Keratinocyte (primary cell): ENCODE results near the gene POU2F2. TPM values are rescaled to one million over a fixed set of nuclear protein-coding genes. Genes with fewer than 3 reads are reported as not detected.
A peak's percentile ranks its signal among the peaks of the same experiment; 100 is the strongest.

Source experiments
- DNase-seq: peaks from one replicate; pipeline ENCODE4 v3.0.0-alpha.2; 2011; ENCODE audit warnings: low read depth, missing footprints, low spot score
- FAIRE-seq: peaks from 2 replicates; lab custom pipeline; 2011; peaks lifted over from hg19 to GRCh38; lab: Jason Lieb, UNC
- H2AFZ ChIP-seq: 2 replicates; pipeline ENCODE4 v1.6.0; 2012; ENCODE audit warnings: low read length, control low read depth, inconsistent platforms; ENCODE audit not compliant: control insufficient read depth
- H3K27ac ChIP-seq: 2 replicates; pipeline ENCODE4 v1.5.1; 2011; ENCODE audit warnings: low read length; ENCODE audit not compliant: control insufficient read depth, insufficient read depth
- H3K27me3 ChIP-seq: 3 replicates; pipeline ENCODE4 v1.6.0; 2011; ENCODE audit warnings: low read length; ENCODE audit not compliant: control insufficient read depth, insufficient read depth; ENCODE audit errors: extremely low read depth
- H3K36me3 ChIP-seq, 2 experiments: 2 replicates in 1 of 2; 3 replicates in 1 of 2; pipeline ENCODE4 v1.5.1; 2011; ENCODE audit warnings: low read length in 2 of 2, mild to moderate bottlenecking in 1 of 2; ENCODE audit not compliant: control insufficient read depth in 2 of 2, insufficient read depth in 2 of 2; ENCODE audit errors: extremely low read depth in 1 of 2
- H3K4me1 ChIP-seq: 3 replicates; pipeline ENCODE4 v1.5.1; 2011; ENCODE audit warnings: low read length; ENCODE audit not compliant: control insufficient read depth, insufficient read depth; ENCODE audit errors: extremely low read depth
- H3K4me2 ChIP-seq: 3 replicates; pipeline ENCODE4 v1.6.0; 2011; ENCODE audit warnings: low read depth, low read length; ENCODE audit not compliant: control insufficient read depth, insufficient read depth; ENCODE audit errors: extremely low read depth
- H3K4me3 ChIP-seq, 3 experiments: fragments of 200-600 bp in 1 of 3; sonication (generic) in 1 of 3; 2 replicates in 2 of 3; 3 replicates in 1 of 3; pipeline ENCODE4 v1.5.1; 2011 to 2016; ENCODE audit warnings: low read length in 3 of 3, mild to moderate bottlenecking in 3 of 3, control low read depth in 2 of 3, inconsistent platforms in 1 of 3, low read depth in 1 of 3, mixed read lengths in 1 of 3, mixed run types in 1 of 3, moderate library complexity in 1 of 3; ENCODE audit not compliant: control insufficient read depth in 2 of 3, insufficient read depth in 2 of 3; ENCODE audit errors: extremely low read depth in 1 of 3
- H3K79me2 ChIP-seq: 2 replicates; pipeline ENCODE4 v1.6.0; 2012; ENCODE audit warnings: low read length; ENCODE audit not compliant: control insufficient read depth, insufficient read depth
- H3K9ac ChIP-seq: 3 replicates; pipeline ENCODE4 v1.6.0; 2011; ENCODE audit warnings: low read length; ENCODE audit not compliant: control insufficient read depth, insufficient read depth; ENCODE audit errors: extremely low read depth
- H3K9me1 ChIP-seq: 3 replicates; pipeline ENCODE4 v1.6.0; 2011; ENCODE audit warnings: low read length; ENCODE audit not compliant: control insufficient read depth, insufficient read depth; ENCODE audit errors: extremely low read depth
- H3K9me3 ChIP-seq: 2 replicates; pipeline ENCODE4 v1.5.1; 2012; ENCODE audit warnings: low read depth, low read length; ENCODE audit not compliant: control insufficient read depth
- H4K20me1 ChIP-seq: 3 replicates; pipeline ENCODE4 v1.6.0; 2011; ENCODE audit warnings: low read length; ENCODE audit not compliant: control insufficient read depth, insufficient read depth; ENCODE audit errors: extremely low read depth
- CTCF ChIP-seq, 3 experiments: IDR thresholded peaks in 1 of 3; conservative IDR thresholded peaks in 1 of 3; optimal IDR thresholded peaks in 1 of 3; 2 replicates in 2 of 3; 3 replicates in 1 of 3; pipeline versions ENCODE3 to v1.5.1; 2011; ENCODE audit warnings: low read length in 3 of 3, mild to moderate bottlenecking in 3 of 3, moderate library complexity in 2 of 3, control low read depth in 1 of 3, inconsistent platforms in 1 of 3; ENCODE audit not compliant: insufficient read depth in 2 of 3; ENCODE audit errors: extremely low read depth in 1 of 3
- EZH2 ChIP-seq: IDR thresholded peaks from one replicate; pipeline ENCODE4 v1.6.1; 2012; ENCODE audit warnings: inconsistent platforms, mild to moderate bottlenecking, low read length, moderate library complexity
- dilution Hi-C: fragments of 300-500 bp; cut with MboI; formaldehyde crosslinking; loops from one replicate; pipeline ENCODE4 v1.7.0; 2020; ENCODE audit warnings: low sequenced_read_pairs; ENCODE audit not compliant: extremely low pct_ligation_motif_present
- polyA plus RNA-seq, 5 experiments: library from polyadenylated mRNA; depleted of rRNA in 3 of 5; stranded (reverse) in 3 of 5; stranded (forward) in 1 of 5; unstranded in 1 of 5; fragments of >200 nt; gene quantifications; 1 replicate in 1 of 5; 2 replicates in 3 of 5; 3 replicates in 1 of 5; pipeline versions ENCODE4 v1.2.1 to v1.2.3, GENCODE V29; 2011 to 2012; ENCODE audit warnings: missing spikeins in 2 of 5, low read depth in 1 of 5, low replicate concordance in 1 of 5

POU2F2 gene
- polyA plus RNA-seq, 1 donor (not counting 4 experiments of a cell fraction or from before 2014, with no cell fraction given), result 7.0 TPM

DNA sequence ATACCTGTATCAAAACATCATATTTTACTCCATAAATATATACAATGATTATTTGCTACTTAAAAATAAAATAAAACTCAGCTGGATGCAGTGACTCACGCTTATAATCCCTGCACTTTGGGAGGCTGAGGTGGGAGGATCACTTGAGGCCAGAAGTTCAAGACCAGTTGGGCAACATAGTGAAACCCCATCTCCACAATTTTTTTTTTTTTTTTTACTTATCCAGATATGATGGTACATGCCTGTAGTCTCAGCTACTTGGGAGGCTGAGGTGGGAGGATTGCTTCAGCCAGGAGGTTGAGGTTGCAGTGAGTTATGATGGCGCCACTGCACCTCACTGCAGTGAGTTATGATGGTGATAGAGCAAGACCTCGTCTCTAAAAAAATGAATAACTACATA, 22.4 kb downstream of the POU2F2 start:
- Histone ChIP-seq H4K20me1 (no peaks in the 10 kb centered on the region), H2AFZ (no peak overlapping the region), H3K27me3 (no peaks in the 10 kb centered on the region), H3K9me1 (no peaks in the 10 kb centered on the region), H3K79me2 (no peaks in the 10 kb centered on the region), H3K36me3 (no peaks in the 10 kb centered on the region), H3K9me3 (no peaks in the 10 kb centered on the region), H3K9ac (no peak overlapping the region), H3K4me3 (no peak overlapping the region), H3K4me1 (peaks cover 46% of the 10 kb centered on the region), H3K4me2 (no peak overlapping the region), H3K27ac (no peak overlapping the region)
- dilution Hi-C loops, result no loop called here
- FAIRE-seq, result no peak
- peak in 1 of 3 experiments; percentile 4 for TF ChIP-seq CTCF (optimal IDR thresholded peaks at IDR 0.05 in 1 of 3, IDR thresholded peaks at IDR 0.05 in 1 of 3, conservative IDR thresholded peaks at IDR 0.05 in 1 of 3; ENCODE audit: extremely low read depth in 1 of 3, insufficient read depth in 2 of 3, low read length in 3 of 3)
- no peak for TF ChIP-seq EZH2
- DNase-seq, result no peak

DNA sequence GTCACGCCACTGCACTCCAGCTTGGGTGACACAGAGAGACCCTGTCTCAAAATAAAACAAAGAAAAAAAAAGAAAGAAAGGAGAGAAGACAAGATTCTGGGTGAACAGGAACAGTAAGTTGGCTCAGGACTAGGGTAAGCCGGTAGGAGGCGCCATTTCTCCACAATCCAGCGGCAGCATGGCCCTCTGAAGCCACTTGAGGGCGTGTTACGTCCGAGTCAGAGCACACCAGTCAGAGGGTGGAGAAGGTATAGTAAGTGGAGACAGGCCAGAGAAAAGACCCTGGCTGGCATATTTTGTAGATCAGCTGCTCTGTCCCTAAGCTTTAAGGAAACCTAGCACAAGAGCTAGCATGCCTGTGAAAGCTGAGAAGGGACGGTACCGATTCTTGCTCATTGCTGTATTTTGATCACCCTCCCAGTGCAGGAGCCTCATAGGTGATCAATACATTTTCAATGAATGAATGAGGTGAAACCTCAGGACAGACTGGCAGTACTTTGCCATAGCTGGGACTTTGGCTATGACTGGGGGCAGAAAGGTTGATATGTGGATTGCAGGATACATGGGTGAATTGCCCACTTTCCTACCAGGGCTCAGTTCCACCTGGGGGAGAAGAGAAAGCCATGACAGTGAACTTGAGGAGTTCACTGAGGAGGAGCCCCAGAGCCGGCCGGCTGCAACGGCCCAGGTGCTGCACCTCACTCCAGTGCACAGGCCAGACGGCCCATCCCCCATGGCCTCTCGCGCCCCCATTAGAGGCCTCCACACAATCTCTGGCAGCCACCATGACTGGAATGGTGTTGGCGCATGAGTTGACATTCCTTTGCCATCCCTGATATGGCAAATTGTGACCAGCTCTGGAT, 23.5 kb downstream of the POU2F2 start:
- FAIRE-seq (peak; percentile 90), DNase-seq (no peak)
- Histone ChIP-seq H3K9me3 (no peaks in the 10 kb centered on the region), H3K27me3 (no peaks in the 10 kb centered on the region), H3K4me2 (no peak overlapping the region), H3K4me1 (peaks cover 34% of the 10 kb centered on the region), H3K9me1 (no peaks in the 10 kb centered on the region), H2AFZ (no peak overlapping the region), H3K79me2 (no peaks in the 10 kb centered on the region), H3K9ac (no peak overlapping the region), H3K4me3 (no peak overlapping the region), H3K36me3 (no peaks in the 10 kb centered on the region), H4K20me1 (no peaks in the 10 kb centered on the region), H3K27ac (peak overlapping the region; percentile 19)
- no peak for TF ChIP-seq EZH2
- TF ChIP-seq CTCF (optimal IDR thresholded peaks at IDR 0.05 in 1 of 3, IDR thresholded peaks at IDR 0.05 in 1 of 3, conservative IDR thresholded peaks at IDR 0.05 in 1 of 3; ENCODE audit: extremely low read depth in 1 of 3, insufficient read depth in 2 of 3, low read length in 3 of 3), result peak; percentile 100
- dilution Hi-C loops, result no loop called here
